Subcutaneous adipose tissue (tissue), 4 donors: ENCODE measurements around the gene C7orf25. TPM values are rescaled to one million over a fixed set of nuclear protein-coding genes. Genes with fewer than 3 reads are reported as not detected.

ENCODE experiments used
- CTCF ChIP-seq: fragments of 450-650 bp; IDR thresholded peaks from one replicate; pipeline ENCODE4 v1.5.1; 2016; ENCODE audit warnings: low read depth, mild to moderate bottlenecking, control low read depth, antibody characterized with exemption, moderate library complexity
- total RNA-seq, 4 donors: library from RNA; depleted of rRNA; stranded (reverse); fragments of >200 nt; gene quantifications; one replicate each; pipeline ENCODE4 v1.1.0, GENCODE V29; 2016

C7orf25 gene
- total RNA-seq, 4 donors from 2014 or later = 8.8 to 15.1 (median 12.1) TPM

- no peak for TF ChIP-seq CTCF
These were observed 16.9 kb upstream of the C7orf25 start for GRCh38 chr7:42928754-42929153.

- no peak for TF ChIP-seq CTCF
These were observed 14.3 kb upstream of the C7orf25 start for GRCh38 chr7:42926204-42926603.

- no peak for TF ChIP-seq CTCF
These were observed 13.8 kb upstream of the C7orf25 start for GRCh38 chr7:42925630-42926029.

GRCh38 chr7:42924223-42924838 is 12.5 kb upstream of the C7orf25 start:
- TF ChIP-seq CTCF = no peak

- no peak for TF ChIP-seq CTCF
These were observed 10.3 kb upstream of the C7orf25 start for GRCh38 chr7:42922017-42922753.

GRCh38 chr7:42915356-42915755 is 3.5 kb upstream of the C7orf25 start:
- TF ChIP-seq CTCF = no peak

- no peak for TF ChIP-seq CTCF
These were observed 2.7 kb upstream of the C7orf25 start for GRCh38 chr7:42914421-42915045.
